Measurements from ENCODE around the gene IL13RA2. TPM values are rescaled to one million over a fixed set of nuclear protein-coding genes. Genes with fewer than 3 reads are reported as not detected.
A peak's percentile ranks its signal among the peaks of the same experiment; 100 is the strongest.

Gene IL13RA2
- total RNA-seq (2014; rRNA removed; shearing (Covaris generic)) = 24.2 and 24.5 TPM in 2 replicates
- 2.1 and 8.8 TPM in 2 replicates for polyA plus RNA-seq (2014; cell fraction: nucleus; rRNA removed)

GRCh38 chrX:115017455-115017854, at the start of gene IL13RA2:
Gene IL13RA2, minus strand, starts transcription at chrX:115017616. Its CDS starts 347 bp downstream, at chrX:115017269.
- peak; percentile 12 for DNase-seq (ENCODE audit: extremely low read depth, low read depth)

- no peak for DNase-seq (ENCODE audit: extremely low read depth, low read depth)
Measured at GRCh38 chrX:115065304-115065703, 47.9 kb upstream of the IL13RA2 start.

GRCh38 chrX:115060013-115060412, 42.6 kb upstream of the IL13RA2 start:
- no peak for DNase-seq (ENCODE audit: extremely low read depth, low read depth)

GRCh38 chrX:115058276-115058675, 40.9 kb upstream of the IL13RA2 start:
- no peak for DNase-seq (ENCODE audit: extremely low read depth, low read depth)

- no peak for DNase-seq (ENCODE audit: extremely low read depth, low read depth)
Measured at GRCh38 chrX:115054876-115055275, 37.5 kb upstream of the IL13RA2 start.

GRCh38 chrX:115053223-115053622, 35.8 kb upstream of the IL13RA2 start:
- DNase-seq (ENCODE audit: extremely low read depth, low read depth) = no peak

- DNase-seq (ENCODE audit: extremely low read depth, low read depth) = no peak
Measured at GRCh38 chrX:115047715-115048114, 30.3 kb upstream of the IL13RA2 start.

GRCh38 chrX:115047181-115047580, 29.8 kb upstream of the IL13RA2 start:
- DNase-seq (ENCODE audit: extremely low read depth, low read depth) = no peak

- DNase-seq (ENCODE audit: extremely low read depth, low read depth) = no peak
Measured at GRCh38 chrX:115040417-115040816, 23.0 kb upstream of the IL13RA2 start.

- DNase-seq (ENCODE audit: extremely low read depth, low read depth) = no peak
Measured at GRCh38 chrX:115038406-115038805, 21.0 kb upstream of the IL13RA2 start.

- DNase-seq (ENCODE audit: extremely low read depth, low read depth) = no peak
Measured at GRCh38 chrX:115036029-115036428, 18.6 kb upstream of the IL13RA2 start.

GRCh38 chrX:115031989-115032388, 14.6 kb upstream of the IL13RA2 start:
- no peak for DNase-seq (ENCODE audit: extremely low read depth, low read depth)

- DNase-seq (ENCODE audit: extremely low read depth, low read depth) = no peak
Measured at GRCh38 chrX:115030625-115031024, 13.2 kb upstream of the IL13RA2 start.

- no peak for DNase-seq (ENCODE audit: extremely low read depth, low read depth)
Measured at GRCh38 chrX:115029869-115030570, 12.6 kb upstream of the IL13RA2 start.

GRCh38 chrX:115029440-115029839, 12.0 kb upstream of the IL13RA2 start:
- no peak for DNase-seq (ENCODE audit: extremely low read depth, low read depth)

GRCh38 chrX:115023811-115024210, 6.4 kb upstream of the IL13RA2 start:
- no peak for DNase-seq (ENCODE audit: extremely low read depth, low read depth)

- peak; percentile 43 for DNase-seq (ENCODE audit: extremely low read depth, low read depth)
Measured at GRCh38 chrX:115023139-115023538, 5.7 kb upstream of the IL13RA2 start.

GRCh38 chrX:115021121-115021520, 3.7 kb upstream of the IL13RA2 start:
- no peak for DNase-seq (ENCODE audit: extremely low read depth, low read depth)

GRCh38 chrX:115018944-115019343, 1.5 kb upstream of the IL13RA2 start:
- DNase-seq (ENCODE audit: extremely low read depth, low read depth) = no peak

- no peak for DNase-seq (ENCODE audit: extremely low read depth, low read depth)
Measured at GRCh38 chrX:115018040-115018647, 728 bp upstream of the IL13RA2 start.

GRCh38 chrX:115013705-115014104, 3.7 kb downstream of the IL13RA2 start:
- DNase-seq (ENCODE audit: extremely low read depth, low read depth) = peak; percentile 21

- DNase-seq (ENCODE audit: extremely low read depth, low read depth) = no peak
Measured at GRCh38 chrX:115011428-115011827, 6.0 kb downstream of the IL13RA2 start.

Measured in NCI-H460 (cell line).